K562 (cell line): ENCODE results near the gene FILIP1L. TPM values are rescaled to one million over a fixed set of nuclear protein-coding genes. Genes with fewer than 3 reads are reported as not detected.

Experiments
- MAZ ChIP-seq, 2 experiments: fragments of 450-650 bp in 1 of 2; sonication (generic) in 1 of 2; formaldehyde crosslinking; IDR thresholded peaks in 1 of 2; conservative IDR thresholded peaks in 1 of 2; 2 replicates each; pipeline versions ENCODE4 v1.4.0 to v1.5.0; 2020; ENCODE audit warnings: mild to moderate bottlenecking in 1 of 2, missing genetic modification reagents in 1 of 2
- SMAD1 ChIP-seq: fragments of 150-350 bp; IDR thresholded peaks from 2 replicates; pipeline ENCODE4 v1.6.1; 2014; ENCODE audit warnings: low read length, low read depth; ENCODE audit not compliant: partially characterized antibody
- SOX6 ChIP-seq: fragments of 450-650 bp; IDR thresholded peaks from 2 replicates; pipeline ENCODE4 v1.6.1; 2014; ENCODE audit warnings: mild to moderate bottlenecking
- SRSF1 ChIP-seq: fragments of 200-400 bp; formaldehyde crosslinking; IDR thresholded peaks from 2 replicates; pipeline ENCODE4 v1.6.1; 2017; ENCODE audit warnings: mild to moderate bottlenecking, low read depth, low read length, moderate library complexity
- TAF15 ChIP-seq: fragments of 200-400 bp; formaldehyde crosslinking; IDR thresholded peaks from 2 replicates; pipeline ENCODE4 v1.6.1; 2017; ENCODE audit warnings: mild to moderate bottlenecking, low read depth, low read length, moderate library complexity
- TEAD4 ChIP-seq, 2 experiments: sonication (generic) in 1 of 2; formaldehyde crosslinking in 1 of 2; IDR thresholded peaks; 2 replicates each; pipeline versions ENCODE4 v1.6.1 to v1.8.0; 2012 to 2022; ENCODE audit warnings: borderline replicate concordance in 1 of 2, inconsistent platforms in 1 of 2, low read length in 1 of 2, mild to moderate bottlenecking in 1 of 2, missing genetic modification reagents in 1 of 2
- THRB ChIP-seq: fragments of 450-650 bp; formaldehyde crosslinking; conservative IDR thresholded peaks from 2 replicates; pipeline ENCODE4 v1.4.0; 2022; ENCODE audit warnings: mild to moderate bottlenecking, missing genetic modification characterization
- ZBTB17 ChIP-seq: fragments of 450-650 bp; formaldehyde crosslinking; IDR thresholded peaks from 2 replicates; pipeline ENCODE4 v1.4.0; 2020; ENCODE audit warnings: mild to moderate bottlenecking
- ZNF134 ChIP-seq: fragments of 250-450 bp; sonication (Bioruptor Pico); conservative IDR thresholded peaks from 2 replicates; pipeline ENCODE4 v1.4.0; 2020
- ZNF239 ChIP-seq: fragments of 250-450 bp; sonication (Bioruptor Pico); IDR thresholded peaks from 2 replicates; pipeline ENCODE4 v1.4.0; 2020; ENCODE audit warnings: mild to moderate bottlenecking
- ZNF24 ChIP-seq: fragments of 450-650 bp; IDR thresholded peaks from 2 replicates; pipeline ENCODE4 v1.6.1; 2016
- ZNF311 ChIP-seq: fragments of 250-450 bp; sonication (Bioruptor Pico); IDR thresholded peaks from 2 replicates; pipeline ENCODE4 v1.4.0; 2020; ENCODE audit warnings: mild to moderate bottlenecking, moderate library complexity
- polyA plus RNA-seq, 8 experiments: library from polyadenylated mRNA; depleted of rRNA in 4 of 8; stranded (reverse) in 5 of 8; unstranded in 3 of 8; fragments of >200 nt; fragmentation: Nextera tagmentation in 2 of 8; fragmentation: Illumina TruSeq in 1 of 8; extraction: Ambion mirVana in 2 of 8; extraction: Trizol in 1 of 8; gene quantifications; 2 replicates each; pipeline versions ENCODE4 v1.2.1 to v1.2.3, GENCODE V29; 2011 to 2014; ENCODE audit warnings: inconsistent platforms in 1 of 8, missing spikeins in 1 of 8
- total RNA-seq, 7 experiments: library from RNA; depleted of rRNA in 6 of 7; stranded (reverse); fragments of >200 nt in 6 of 7; fragmentation: Illumina TruSeq in 2 of 7; extraction: Trizol in 2 of 7; gene quantifications; 2 replicates each; pipeline versions ENCODE4 v1.2.1 to v1.2.3, GENCODE V29; 2011 to 2021; ENCODE audit warnings: low replicate concordance in 1 of 7
- TF ChIP-seq, protein P1 (sequence below): fragments of 150-350 bp; conservative IDR thresholded peaks from 2 replicates; pipeline ENCODE4 v1.6.1; 2014; ENCODE audit warnings: low read length
- TF ChIP-seq, protein P2 (sequence below): fragments of 450-650 bp; IDR thresholded peaks from 2 replicates; pipeline ENCODE4 v1.6.1; 2018; ENCODE audit warnings: mild to moderate bottlenecking, low read depth; ENCODE audit not compliant: partially characterized antibody
- TF ChIP-seq, protein P3 (sequence below): sonication (generic); formaldehyde crosslinking; IDR thresholded peaks from 2 replicates; pipeline ENCODE4 v1.8.0; 2023; ENCODE audit warnings: missing genetic modification reagents, mild to moderate bottlenecking, borderline replicate concordance

FILIP1L gene
- total and polyA plus RNA-seq, 9 of the 15 experiments (the other 6 are each of a cell fraction or from before 2014, with no cell fraction given) = 0.50 to 2.1 (median 1.1) TPM

GRCh38 chr3:99875929-99876841 lies 238.1 kb downstream of the FILIP1L start (continued):
- TF ChIP-seq THRB (CRISPR knock-in tag) (no peak), SRSF1 (no peak), TAF15 (no peak), MAZ (CRISPR knock-in tag; conservative IDR thresholded peaks at IDR 0.05 in 1 of 2, IDR thresholded peaks at IDR 0.05 in 1 of 2) (peak; percentile 29 to 70; a peak in 3 of 4 replicates), ZNF134 (CRISPR knock-in tag) (no peak), ZBTB17 (0 out of 2 replicates have a peak, but pooled peaks have one; percentile 49), SMAD1 (peak; percentile 43), TEAD4 (IDR thresholded peaks at IDR 0.05; ENCODE audit: low read length) (peak; percentile 20; the same call in 1 of the 2 replicates), TEAD4 (CRISPR knock-in tag; IDR thresholded peaks at IDR 0.05; ENCODE audit: borderline replicate concordance) (no peak), ZNF239 (CRISPR knock-in tag) (no peak), ZNF311 (CRISPR knock-in tag) (no peak), SOX6 (0 out of 2 replicates have a peak, but pooled peaks have one; percentile 15), ZNF24 (0 out of 2 replicates have a peak, but pooled peaks have one; percentile 12)
- TF ChIP-seq, protein P1, sequence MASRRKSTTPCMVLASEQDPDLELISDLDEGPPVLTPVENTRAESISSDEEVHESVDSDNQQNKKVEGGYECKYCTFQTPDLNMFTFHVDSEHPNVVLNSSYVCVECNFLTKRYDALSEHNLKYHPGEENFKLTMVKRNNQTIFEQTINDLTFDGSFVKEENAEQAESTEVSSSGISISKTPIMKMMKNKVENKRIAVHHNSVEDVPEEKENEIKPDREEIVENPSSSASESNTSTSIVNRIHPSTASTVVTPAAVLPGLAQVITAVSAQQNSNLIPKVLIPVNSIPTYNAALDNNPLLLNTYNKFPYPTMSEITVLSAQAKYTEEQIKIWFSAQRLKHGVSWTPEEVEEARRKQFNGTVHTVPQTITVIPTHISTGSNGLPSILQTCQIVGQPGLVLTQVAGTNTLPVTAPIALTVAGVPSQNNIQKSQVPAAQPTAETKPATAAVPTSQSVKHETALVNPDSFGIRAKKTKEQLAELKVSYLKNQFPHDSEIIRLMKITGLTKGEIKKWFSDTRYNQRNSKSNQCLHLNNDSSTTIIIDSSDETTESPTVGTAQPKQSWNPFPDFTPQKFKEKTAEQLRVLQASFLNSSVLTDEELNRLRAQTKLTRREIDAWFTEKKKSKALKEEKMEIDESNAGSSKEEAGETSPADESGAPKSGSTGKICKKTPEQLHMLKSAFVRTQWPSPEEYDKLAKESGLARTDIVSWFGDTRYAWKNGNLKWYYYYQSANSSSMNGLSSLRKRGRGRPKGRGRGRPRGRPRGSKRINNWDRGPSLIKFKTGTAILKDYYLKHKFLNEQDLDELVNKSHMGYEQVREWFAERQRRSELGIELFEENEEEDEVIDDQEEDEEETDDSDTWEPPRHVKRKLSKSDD = no peak
- TF ChIP-seq, protein P2, sequence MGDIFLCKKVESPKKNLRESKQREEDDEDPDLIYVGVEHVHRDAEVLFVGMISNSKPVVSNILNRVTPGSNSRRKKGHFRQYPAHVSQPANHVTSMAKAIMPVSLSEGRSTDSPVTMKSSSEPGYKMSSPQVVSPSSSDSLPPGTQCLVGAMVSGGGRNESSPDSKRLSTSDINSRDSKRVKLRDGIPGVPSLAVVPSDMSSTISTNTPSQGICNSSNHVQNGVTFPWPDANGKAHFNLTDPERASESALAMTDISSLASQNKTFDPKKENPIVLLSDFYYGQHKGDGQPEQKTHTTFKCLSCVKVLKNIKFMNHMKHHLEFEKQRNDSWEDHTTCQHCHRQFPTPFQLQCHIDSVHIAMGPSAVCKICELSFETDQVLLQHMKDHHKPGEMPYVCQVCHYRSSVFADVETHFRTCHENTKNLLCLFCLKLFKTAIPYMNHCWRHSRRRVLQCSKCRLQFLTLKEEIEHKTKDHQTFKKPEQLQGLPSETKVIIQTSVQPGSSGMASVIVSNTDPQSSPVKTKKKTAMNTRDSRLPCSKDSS = no peak
- TF ChIP-seq, protein P3, sequence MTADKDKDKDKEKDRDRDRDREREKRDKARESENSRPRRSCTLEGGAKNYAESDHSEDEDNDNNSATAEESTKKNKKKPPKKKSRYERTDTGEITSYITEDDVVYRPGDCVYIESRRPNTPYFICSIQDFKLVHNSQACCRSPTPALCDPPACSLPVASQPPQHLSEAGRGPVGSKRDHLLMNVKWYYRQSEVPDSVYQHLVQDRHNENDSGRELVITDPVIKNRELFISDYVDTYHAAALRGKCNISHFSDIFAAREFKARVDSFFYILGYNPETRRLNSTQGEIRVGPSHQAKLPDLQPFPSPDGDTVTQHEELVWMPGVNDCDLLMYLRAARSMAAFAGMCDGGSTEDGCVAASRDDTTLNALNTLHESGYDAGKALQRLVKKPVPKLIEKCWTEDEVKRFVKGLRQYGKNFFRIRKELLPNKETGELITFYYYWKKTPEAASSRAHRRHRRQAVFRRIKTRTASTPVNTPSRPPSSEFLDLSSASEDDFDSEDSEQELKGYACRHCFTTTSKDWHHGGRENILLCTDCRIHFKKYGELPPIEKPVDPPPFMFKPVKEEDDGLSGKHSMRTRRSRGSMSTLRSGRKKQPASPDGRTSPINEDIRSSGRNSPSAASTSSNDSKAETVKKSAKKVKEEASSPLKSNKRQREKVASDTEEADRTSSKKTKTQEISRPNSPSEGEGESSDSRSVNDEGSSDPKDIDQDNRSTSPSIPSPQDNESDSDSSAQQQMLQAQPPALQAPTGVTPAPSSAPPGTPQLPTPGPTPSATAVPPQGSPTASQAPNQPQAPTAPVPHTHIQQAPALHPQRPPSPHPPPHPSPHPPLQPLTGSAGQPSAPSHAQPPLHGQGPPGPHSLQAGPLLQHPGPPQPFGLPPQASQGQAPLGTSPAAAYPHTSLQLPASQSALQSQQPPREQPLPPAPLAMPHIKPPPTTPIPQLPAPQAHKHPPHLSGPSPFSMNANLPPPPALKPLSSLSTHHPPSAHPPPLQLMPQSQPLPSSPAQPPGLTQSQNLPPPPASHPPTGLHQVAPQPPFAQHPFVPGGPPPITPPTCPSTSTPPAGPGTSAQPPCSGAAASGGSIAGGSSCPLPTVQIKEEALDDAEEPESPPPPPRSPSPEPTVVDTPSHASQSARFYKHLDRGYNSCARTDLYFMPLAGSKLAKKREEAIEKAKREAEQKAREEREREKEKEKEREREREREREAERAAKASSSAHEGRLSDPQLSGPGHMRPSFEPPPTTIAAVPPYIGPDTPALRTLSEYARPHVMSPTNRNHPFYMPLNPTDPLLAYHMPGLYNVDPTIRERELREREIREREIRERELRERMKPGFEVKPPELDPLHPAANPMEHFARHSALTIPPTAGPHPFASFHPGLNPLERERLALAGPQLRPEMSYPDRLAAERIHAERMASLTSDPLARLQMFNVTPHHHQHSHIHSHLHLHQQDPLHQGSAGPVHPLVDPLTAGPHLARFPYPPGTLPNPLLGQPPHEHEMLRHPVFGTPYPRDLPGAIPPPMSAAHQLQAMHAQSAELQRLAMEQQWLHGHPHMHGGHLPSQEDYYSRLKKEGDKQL = no peak
